Psoas muscle (tissue), 8 donors: ENCODE results near the gene LETMD1. TPM values are rescaled to one million over a fixed set of nuclear protein-coding genes. Genes with fewer than 3 reads are reported as not detected.

Experiments used
- ATAC-seq, 4 donors: fragments of 200-7000 bp; cut with Tn5 transposase; one replicate each; pipeline ENCODE4 v1.9.1; 2020; ENCODE audit warnings: moderate library complexity in 3 of 4, mild to moderate bottlenecking in 2 of 4
- DNase-seq, 2 donors: peaks; one replicate each; pipeline ENCODE4 v3.0.0-alpha.2; 2020
- H3K27ac ChIP-seq: fragments of 200-600 bp; one replicate; pipeline ENCODE4 v1.8.0; 2022
- H3K27me3 ChIP-seq, 3 donors: fragments of 200-600 bp in 1 of 3; one replicate each; pipeline versions ENCODE4 v1.6.1 to v1.8.0; 2013 to 2022; ENCODE audit warnings: low read length in 2 of 3, mild to moderate bottlenecking in 2 of 3, moderate library complexity in 1 of 3; ENCODE audit not compliant: insufficient read depth in 3 of 3
- H3K36me3 ChIP-seq, 2 donors: fragments of 200-600 bp in 1 of 2; one replicate each; pipeline versions ENCODE4 v1.6.1 to v1.8.0; 2013 to 2022; ENCODE audit warnings: low read depth in 1 of 2, mild to moderate bottlenecking in 1 of 2, moderate library complexity in 1 of 2; ENCODE audit not compliant: insufficient read depth in 1 of 2
- H3K4me1 ChIP-seq: fragments of 200-600 bp; one replicate; pipeline ENCODE4 v1.8.0; 2022
- H3K4me3 ChIP-seq: fragments of 200-600 bp; one replicate; pipeline ENCODE4 v1.8.0; 2022; ENCODE audit warnings: mild to moderate bottlenecking
- H3K9me3 ChIP-seq: fragments of 200-600 bp; one replicate; pipeline ENCODE4 v1.8.0; 2022
- CTCF ChIP-seq: fragments of 200-600 bp; IDR thresholded peaks from one replicate; pipeline ENCODE4 v1.8.0; 2022; ENCODE audit warnings: antibody characterized with exemption
- WGBS, 3 donors: extraction: QIAGEN DNeasy Blood & Tissue Kit; methylation state at CpG; one replicate each; pipeline versions ENCODE4 v1.1.6 to v1.1.7; 2013; 5-methylcytosine and 5-hydroxymethylcytosine counted together
- intact Hi-C, 2 donors: fragments of 100-400 bp; cut with DNase I; formaldehyde crosslinking; loops; one replicate each; pipeline versions ENCODE4 v1.11.0 to v1.14.2; 2022
- polyA plus RNA-seq, 3 donors: library from polyadenylated mRNA; stranded (reverse); fragments of 200-250 nt; gene quantifications; one replicate each; pipeline ENCODE4 v1.2.3, GENCODE V29; 2013
- total RNA-seq, 4 donors: library from RNA; stranded (reverse); fragmentation: NEBNext Ultra II Directional in 2 of 4; extraction: Animal tissue kit (Norgen Biotek cat#: 25700) in 2 of 4; gene quantifications; one replicate each; pipeline versions ENCODE4 v1.2.1 to v1.2.4, GENCODE V29; 2021 to 2023
- donor health status: healthy with polysubstance abuse.
- donor health status: DM: no; HTN: no; CAD: no; lungs with moderate emphysema.
- donor health status: Bipolar disorder and iron deficiency.
- donor health status: healthy.
- donor health status: DM: yes; HTN: yes; CAD: no.
- donor health status: DM: no; HTN: no; CAD: no.
- donor health status: DM: no; HTN: no; CAD: no.
- donor health status: DM: yes; HTN: yes; CAD: no.

LETMD1 gene
- total and polyA plus RNA-seq, 7 donors, result 17.4 to 41.5 (median 27.7) TPM

GRCh38 chr12:51059086-51059485, 11.0 kb downstream of the LETMD1 start:
- DNase-seq (no peak), ATAC-seq (no peak)
- TF ChIP-seq CTCF, result no peak
- Histone ChIP-seq H3K27ac (no peak overlapping the region), H3K4me1 (no peaks in the 10 kb centered on the region), H3K4me3 (no peak overlapping the region), H3K36me3 (peaks cover 25 to 94% of the 10 kb centered on the region in 2 donors), H3K27me3 (no peaks in the 10 kb centered on the region), H3K9me3 (no peaks in the 10 kb centered on the region)
- intact Hi-C loops, result no loop called here
- WGBS, 3 donors, result 85 to 89% (median 86%) methylated on average over 7 of the region's 7 CpGs

GRCh38 chr12:51062631-51063397, 14.7 kb downstream of the LETMD1 start:
- no peak for TF ChIP-seq CTCF
- H3K9me3 ChIP-seq, result no peaks in the 10 kb centered on the region
- WGBS, 3 donors, result 69 to 79% (median 71%) methylated on average over 9 of the region's 9 CpGs
- ATAC-seq, result no peak
- no peak for DNase-seq
- intact Hi-C loops, result no loop called here
- H3K4me1 ChIP-seq, result no peaks in the 10 kb centered on the region
- H3K36me3 ChIP-seq, result peaks cover 27 to 94% of the 10 kb centered on the region in 2 donors
- no peak overlapping the region for H3K27ac ChIP-seq
- no peak overlapping the region for H3K4me3 ChIP-seq
- H3K27me3 ChIP-seq, result no peaks in the 10 kb centered on the region

GRCh38 chr12:51065530-51065929, 17.4 kb downstream of the LETMD1 start:
- H3K9me3 ChIP-seq, result no peaks in the 10 kb centered on the region
- ATAC-seq, result no peak
- H3K36me3 ChIP-seq, result peaks cover 18 to 93% of the 10 kb centered on the region in 2 donors
- TF ChIP-seq CTCF, result no peak
- no peak overlapping the region for H3K27ac ChIP-seq
- 90 to 95% (median 92%) methylated on average over 5 of the region's 5 CpGs for WGBS, 3 donors
- intact Hi-C loops, result no loop called here
- H3K4me1 ChIP-seq, result no peaks in the 10 kb centered on the region
- no peak for DNase-seq
- H3K4me3 ChIP-seq, result no peak overlapping the region
- H3K27me3 ChIP-seq, result no peaks in the 10 kb centered on the region

- ATAC-seq, result no peak
- no peak for TF ChIP-seq CTCF
Measured at GRCh38 chr12:51067229-51067628, 19.1 kb downstream of the LETMD1 start.

GRCh38 chr12:51067771-51068170, 19.6 kb downstream of the LETMD1 start:
- H3K4me3 ChIP-seq, result no peak overlapping the region
- H3K9me3 ChIP-seq, result no peaks in the 10 kb centered on the region
- intact Hi-C loops, result no loop called here
- H3K36me3 ChIP-seq, result peaks cover 15 to 97% of the 10 kb centered on the region in 2 donors
- no peak for DNase-seq
- no peaks in the 10 kb centered on the region for H3K27me3 ChIP-seq
- ATAC-seq, result no peak
- no peak for TF ChIP-seq CTCF
- H3K27ac ChIP-seq, result no peak overlapping the region
- no peaks in the 10 kb centered on the region for H3K4me1 ChIP-seq
- WGBS, 3 donors, result 68 to 88% (median 69%) methylated on average over 7 of the region's 7 CpGs

More at GRCh38 chr12:51067229-51067628, 19.1 kb downstream of the LETMD1 start:
- DNase-seq, result no peak
- intact Hi-C loops, result no loop called here
- Histone ChIP-seq H3K36me3 (peaks cover 18 to 98% of the 10 kb centered on the region in 2 donors), H3K27ac (no peak overlapping the region), H3K9me3 (no peaks in the 10 kb centered on the region), H3K4me1 (no peaks in the 10 kb centered on the region), H3K4me3 (no peak overlapping the region), H3K27me3 (no peaks in the 10 kb centered on the region)
- 89 to 92% (median 91%) methylated on average over 4 of the region's 4 CpGs for WGBS, 3 donors
